ENCODE data around the gene SLC4A8.

DNA sequence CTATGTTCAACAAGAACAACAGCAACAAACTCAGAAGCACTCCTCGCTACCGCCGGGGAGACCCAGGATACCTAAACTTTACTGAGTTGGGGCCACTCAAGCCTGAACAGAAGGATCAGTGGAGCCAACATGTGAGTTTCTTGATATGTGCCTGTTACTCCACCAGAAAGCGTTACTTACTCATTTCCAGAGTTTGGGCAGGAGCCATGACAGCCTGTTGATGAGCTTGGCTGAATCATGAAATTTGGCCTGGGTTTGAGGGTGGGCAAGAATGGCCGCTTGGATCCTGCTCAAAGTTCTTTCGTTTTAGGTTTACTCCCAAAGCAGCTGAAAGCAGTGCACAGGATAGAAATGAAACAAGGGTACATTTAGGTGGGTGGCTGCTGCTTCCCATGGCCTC, 21.5 kb upstream of the SLC4A8 start:
- no peak for TF ChIP-seq SMC3 (conservative IDR thresholded peaks at IDR 0.05; ENCODE audit: insufficient read depth, low read depth, low read length)
- no peak for TF ChIP-seq KLF13 (tag; IDR thresholded peaks at IDR 0.05; ENCODE audit: borderline replicate concordance, low read depth)
- TF ChIP-seq, protein P1, sequence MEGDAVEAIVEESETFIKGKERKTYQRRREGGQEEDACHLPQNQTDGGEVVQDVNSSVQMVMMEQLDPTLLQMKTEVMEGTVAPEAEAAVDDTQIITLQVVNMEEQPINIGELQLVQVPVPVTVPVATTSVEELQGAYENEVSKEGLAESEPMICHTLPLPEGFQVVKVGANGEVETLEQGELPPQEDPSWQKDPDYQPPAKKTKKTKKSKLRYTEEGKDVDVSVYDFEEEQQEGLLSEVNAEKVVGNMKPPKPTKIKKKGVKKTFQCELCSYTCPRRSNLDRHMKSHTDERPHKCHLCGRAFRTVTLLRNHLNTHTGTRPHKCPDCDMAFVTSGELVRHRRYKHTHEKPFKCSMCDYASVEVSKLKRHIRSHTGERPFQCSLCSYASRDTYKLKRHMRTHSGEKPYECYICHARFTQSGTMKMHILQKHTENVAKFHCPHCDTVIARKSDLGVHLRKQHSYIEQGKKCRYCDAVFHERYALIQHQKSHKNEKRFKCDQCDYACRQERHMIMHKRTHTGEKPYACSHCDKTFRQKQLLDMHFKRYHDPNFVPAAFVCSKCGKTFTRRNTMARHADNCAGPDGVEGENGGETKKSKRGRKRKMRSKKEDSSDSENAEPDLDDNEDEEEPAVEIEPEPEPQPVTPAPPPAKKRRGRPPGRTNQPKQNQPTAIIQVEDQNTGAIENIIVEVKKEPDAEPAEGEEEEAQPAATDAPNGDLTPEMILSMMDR (IDR thresholded peaks at IDR 0.05 in 2 of 3, conservative IDR thresholded peaks at IDR 0.05 in 1 of 3; ENCODE audit: insufficient read depth in 2 of 3, low read depth in 1 of 3, low read length in 3 of 3): no peak
- TF ChIP-seq, protein P2, sequence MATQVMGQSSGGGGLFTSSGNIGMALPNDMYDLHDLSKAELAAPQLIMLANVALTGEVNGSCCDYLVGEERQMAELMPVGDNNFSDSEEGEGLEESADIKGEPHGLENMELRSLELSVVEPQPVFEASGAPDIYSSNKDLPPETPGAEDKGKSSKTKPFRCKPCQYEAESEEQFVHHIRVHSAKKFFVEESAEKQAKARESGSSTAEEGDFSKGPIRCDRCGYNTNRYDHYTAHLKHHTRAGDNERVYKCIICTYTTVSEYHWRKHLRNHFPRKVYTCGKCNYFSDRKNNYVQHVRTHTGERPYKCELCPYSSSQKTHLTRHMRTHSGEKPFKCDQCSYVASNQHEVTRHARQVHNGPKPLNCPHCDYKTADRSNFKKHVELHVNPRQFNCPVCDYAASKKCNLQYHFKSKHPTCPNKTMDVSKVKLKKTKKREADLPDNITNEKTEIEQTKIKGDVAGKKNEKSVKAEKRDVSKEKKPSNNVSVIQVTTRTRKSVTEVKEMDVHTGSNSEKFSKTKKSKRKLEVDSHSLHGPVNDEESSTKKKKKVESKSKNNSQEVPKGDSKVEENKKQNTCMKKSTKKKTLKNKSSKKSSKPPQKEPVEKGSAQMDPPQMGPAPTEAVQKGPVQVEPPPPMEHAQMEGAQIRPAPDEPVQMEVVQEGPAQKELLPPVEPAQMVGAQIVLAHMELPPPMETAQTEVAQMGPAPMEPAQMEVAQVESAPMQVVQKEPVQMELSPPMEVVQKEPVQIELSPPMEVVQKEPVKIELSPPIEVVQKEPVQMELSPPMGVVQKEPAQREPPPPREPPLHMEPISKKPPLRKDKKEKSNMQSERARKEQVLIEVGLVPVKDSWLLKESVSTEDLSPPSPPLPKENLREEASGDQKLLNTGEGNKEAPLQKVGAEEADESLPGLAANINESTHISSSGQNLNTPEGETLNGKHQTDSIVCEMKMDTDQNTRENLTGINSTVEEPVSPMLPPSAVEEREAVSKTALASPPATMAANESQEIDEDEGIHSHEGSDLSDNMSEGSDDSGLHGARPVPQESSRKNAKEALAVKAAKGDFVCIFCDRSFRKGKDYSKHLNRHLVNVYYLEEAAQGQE (IDR thresholded peaks at IDR 0.05; ENCODE audit: borderline replicate concordance): no peak
- TF ChIP-seq, protein P2 (CRISPR knock-in tag; IDR thresholded peaks at IDR 0.05; ENCODE audit: low read depth): no peak
- TF ChIP-seq POLR2H (tag; IDR thresholded peaks at IDR 0.05; ENCODE audit: low read depth): no peak
- no peak for TF ChIP-seq POLR2A (conservative IDR thresholded peaks at IDR 0.05)
- no peak for TF ChIP-seq CREM (IDR thresholded peaks at IDR 0.05; ENCODE audit: low read depth)
- TF ChIP-seq, protein P3, sequence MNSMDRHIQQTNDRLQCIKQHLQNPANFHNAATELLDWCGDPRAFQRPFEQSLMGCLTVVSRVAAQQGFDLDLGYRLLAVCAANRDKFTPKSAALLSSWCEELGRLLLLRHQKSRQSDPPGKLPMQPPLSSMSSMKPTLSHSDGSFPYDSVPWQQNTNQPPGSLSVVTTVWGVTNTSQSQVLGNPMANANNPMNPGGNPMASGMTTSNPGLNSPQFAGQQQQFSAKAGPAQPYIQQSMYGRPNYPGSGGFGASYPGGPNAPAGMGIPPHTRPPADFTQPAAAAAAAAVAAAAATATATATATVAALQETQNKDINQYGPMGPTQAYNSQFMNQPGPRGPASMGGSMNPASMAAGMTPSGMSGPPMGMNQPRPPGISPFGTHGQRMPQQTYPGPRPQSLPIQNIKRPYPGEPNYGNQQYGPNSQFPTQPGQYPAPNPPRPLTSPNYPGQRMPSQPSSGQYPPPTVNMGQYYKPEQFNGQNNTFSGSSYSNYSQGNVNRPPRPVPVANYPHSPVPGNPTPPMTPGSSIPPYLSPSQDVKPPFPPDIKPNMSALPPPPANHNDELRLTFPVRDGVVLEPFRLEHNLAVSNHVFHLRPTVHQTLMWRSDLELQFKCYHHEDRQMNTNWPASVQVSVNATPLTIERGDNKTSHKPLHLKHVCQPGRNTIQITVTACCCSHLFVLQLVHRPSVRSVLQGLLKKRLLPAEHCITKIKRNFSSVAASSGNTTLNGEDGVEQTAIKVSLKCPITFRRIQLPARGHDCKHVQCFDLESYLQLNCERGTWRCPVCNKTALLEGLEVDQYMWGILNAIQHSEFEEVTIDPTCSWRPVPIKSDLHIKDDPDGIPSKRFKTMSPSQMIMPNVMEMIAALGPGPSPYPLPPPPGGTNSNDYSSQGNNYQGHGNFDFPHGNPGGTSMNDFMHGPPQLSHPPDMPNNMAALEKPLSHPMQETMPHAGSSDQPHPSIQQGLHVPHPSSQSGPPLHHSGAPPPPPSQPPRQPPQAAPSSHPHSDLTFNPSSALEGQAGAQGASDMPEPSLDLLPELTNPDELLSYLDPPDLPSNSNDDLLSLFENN (IDR thresholded peaks at IDR 0.05; ENCODE audit: low read depth in 2 of 2, low read length in 2 of 2): no peak
- no peak for TF ChIP-seq MAFK (IDR thresholded peaks at IDR 0.05; ENCODE audit: low read length)
- TF ChIP-seq TARDBP (IDR thresholded peaks at IDR 0.05): no peak
- TF ChIP-seq, protein P4, sequence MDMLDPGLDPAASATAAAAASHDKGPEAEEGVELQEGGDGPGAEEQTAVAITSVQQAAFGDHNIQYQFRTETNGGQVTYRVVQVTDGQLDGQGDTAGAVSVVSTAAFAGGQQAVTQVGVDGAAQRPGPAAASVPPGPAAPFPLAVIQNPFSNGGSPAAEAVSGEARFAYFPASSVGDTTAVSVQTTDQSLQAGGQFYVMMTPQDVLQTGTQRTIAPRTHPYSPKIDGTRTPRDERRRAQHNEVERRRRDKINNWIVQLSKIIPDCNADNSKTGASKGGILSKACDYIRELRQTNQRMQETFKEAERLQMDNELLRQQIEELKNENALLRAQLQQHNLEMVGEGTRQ (CRISPR knock-in tag; IDR thresholded peaks at IDR 0.05): no peak
- no peak for TF ChIP-seq EZH2 (IDR thresholded peaks at IDR 0.05; ENCODE audit: borderline replicate concordance, low read depth, low read length)
- no peak for TF ChIP-seq MAZ (CRISPR knock-in tag; conservative IDR thresholded peaks at IDR 0.05 in 1 of 2, IDR thresholded peaks at IDR 0.05 in 1 of 2)
- TF ChIP-seq NONO (IDR thresholded peaks at IDR 0.05; ENCODE audit: low read depth in 2 of 2, low read length in 1 of 2): no peak

All from K562 (cell line).